B cell (primary cell): ENCODE measurements around the gene DQX1. TPM values are rescaled to one million over a fixed set of nuclear protein-coding genes. Genes with fewer than 3 reads are reported as not detected.
A peak's percentile ranks its signal among the peaks of the same experiment; 100 is the strongest.

Source experiments
- ATAC-seq: fragments of 200-7000 bp; cut with Tn5 transposase; one replicate; pipeline ENCODE4 v1.10.0; 2021; ENCODE audit warnings: low read depth, mild to moderate bottlenecking, moderate number of reproducible peaks, moderate library complexity
- CTCF ChIA-PET: fragments of 350-600 bp; sonication (Branson Sonifier 250); formaldehyde crosslinking; loops from one replicate; lab custom pipeline; 2021; ENCODE audit warnings: antibody characterized with exemption, inconsistent platforms; lab: Charles Lee
- POLR2A ChIA-PET: fragments of 350-600 bp; sonication (Branson Sonifier 250); formaldehyde crosslinking; loops from one replicate; lab custom pipeline; 2021; ENCODE audit warnings: antibody characterized with exemption; lab: Charles Lee
- DNase-seq: peaks from one replicate; pipeline ENCODE4 v3.0.0; 2013
- H2AFZ ChIP-seq: 2 replicates; pipeline ENCODE4 v1.6.1; 2012; ENCODE audit warnings: mild to moderate bottlenecking, low read depth, low read length; ENCODE audit not compliant: insufficient read depth, poor library complexity, severe bottlenecking
- H3K27ac ChIP-seq, 2 donors: 1 replicate in 1 of 2; 2 replicates in 1 of 2; pipeline ENCODE4 v1.5.1; 2012 to 2013; ENCODE audit warnings: low read length in 2 of 2, mild to moderate bottlenecking in 2 of 2, moderate library complexity in 1 of 2
- H3K27me3 ChIP-seq, 4 experiments: fragments of 200-600 bp in 1 of 4; sonication (generic) in 1 of 4; replicated peaks in 1 of 4; 1 replicate in 2 of 4; 2 replicates in 2 of 4; pipeline versions ENCODE4 v1.6.1 to v1.7.0; 2013 to 2016; ENCODE audit warnings: low read length in 3 of 4, mild to moderate bottlenecking in 2 of 4, mixed read lengths in 1 of 4, moderate library complexity in 1 of 4; ENCODE audit not compliant: insufficient read depth in 4 of 4, control insufficient read depth in 3 of 4; ENCODE audit errors: control extremely low read depth in 1 of 4
- H3K36me3 ChIP-seq, 2 experiments: replicated peaks in 1 of 2; 1 replicate in 1 of 2; 2 replicates in 1 of 2; pipeline versions ENCODE4 v1.6.1 to v1.7.1; 2013; ENCODE audit warnings: low read length in 1 of 2; ENCODE audit not compliant: insufficient read depth in 2 of 2, control insufficient read depth in 1 of 2; ENCODE audit errors: control extremely low read depth in 1 of 2, extremely low read depth in 1 of 2
- H3K4me1 ChIP-seq, 2 donors: fragments of 200-600 bp in 1 of 2; sonication (generic) in 1 of 2; 1 replicate in 1 of 2; 2 replicates in 1 of 2; pipeline versions ENCODE4 v1.5.1 to v1.6.1; 2013 to 2017; ENCODE audit warnings: low read length in 2 of 2; ENCODE audit not compliant: control insufficient read depth in 2 of 2, insufficient read depth in 2 of 2
- H3K4me2 ChIP-seq: replicated peaks from 2 replicates; pipeline ENCODE3; 2012; ENCODE audit warnings: mild to moderate bottlenecking, low read depth, low read length; ENCODE audit not compliant: poor library complexity, severe bottlenecking
- H3K4me3 ChIP-seq, 5 experiments: fragments of 200-600 bp in 1 of 5; sonication (generic) in 1 of 5; 1 replicate in 3 of 5; 2 replicates in 2 of 5; pipeline versions ENCODE4 v1.5.1 to v1.7.0; 2011 to 2016; ENCODE audit warnings: low read length in 4 of 5, mild to moderate bottlenecking in 4 of 5, low read depth in 2 of 5, control low read depth in 1 of 5, moderate library complexity in 1 of 5; ENCODE audit not compliant: insufficient read depth in 1 of 5; ENCODE audit errors: control extremely low read depth in 1 of 5, extremely low read depth in 1 of 5
- H3K79me2 ChIP-seq: fragments of 200-600 bp; sonication (generic); one replicate; pipeline ENCODE4 v1.6.0; 2016; ENCODE audit warnings: low read length; ENCODE audit not compliant: control insufficient read depth, insufficient read depth
- H3K9ac ChIP-seq: fragments of 200-600 bp; sonication (generic); 2 replicates; pipeline ENCODE4 v1.6.1; 2017; ENCODE audit warnings: mild to moderate bottlenecking, low read length, moderate library complexity
- H3K9me3 ChIP-seq, 3 donors: one replicate each; pipeline versions ENCODE4 v1.6.1 to v1.7.1; 2013; ENCODE audit warnings: low read length in 2 of 3; ENCODE audit not compliant: control insufficient read depth in 2 of 3, insufficient read depth in 1 of 3; ENCODE audit errors: control extremely low read depth in 1 of 3
- H4K20me1 ChIP-seq: 2 replicates; pipeline ENCODE4 v1.6.0; 2012; ENCODE audit warnings: mild to moderate bottlenecking, low read length; ENCODE audit not compliant: insufficient read depth, control insufficient read depth, poor library complexity, severe bottlenecking
- H3K27ac Mint-ChIP-seq: one replicate; pipeline ENCODE4 v1.8.0; 2021; ENCODE audit warnings: mixed read lengths
- H3K27me3 Mint-ChIP-seq: one replicate; pipeline ENCODE4 v1.8.0; 2021; ENCODE audit warnings: mixed read lengths
- H3K4me1 Mint-ChIP-seq: one replicate; pipeline ENCODE4 v1.8.0; 2021; ENCODE audit warnings: mixed read lengths
- H3K4me3 Mint-ChIP-seq: one replicate; pipeline ENCODE4 v1.8.0; 2021; ENCODE audit warnings: mixed read lengths
- H3K9me3 Mint-ChIP-seq: one replicate; pipeline ENCODE4 v1.8.0; 2022; ENCODE audit warnings: mixed read lengths; ENCODE audit not compliant: insufficient read depth
- CTCF ChIP-seq: fragments of 200-600 bp; IDR thresholded peaks from one replicate; pipeline ENCODE4 v1.8.0; 2022; ENCODE audit warnings: antibody characterized with exemption, mild to moderate bottlenecking
- EZH2 ChIP-seq: IDR thresholded peaks from 2 replicates; pipeline ENCODE4 v1.6.1; 2012; ENCODE audit warnings: borderline replicate concordance, low read depth, mild to moderate bottlenecking, moderate library complexity, low read length; ENCODE audit not compliant: insufficient read depth, poor library complexity, severe bottlenecking
- WGBS: methylation state at CpG from one replicate; pipeline ENCODE4 v1.1.5; 2013; ENCODE audit warnings: missing lambda C conversion rate; ENCODE audit not compliant: insufficient coverage; 5-methylcytosine and 5-hydroxymethylcytosine counted together
- intact Hi-C: fragments of 100-400 bp; cut with micrococcal nuclease; formaldehyde crosslinking; loops from one replicate; pipeline ENCODE4 v1.10.0; 2022
- polyA plus RNA-seq: library from polyadenylated mRNA; depleted of rRNA; stranded (reverse); fragments of >200 nt; gene quantifications from 2 replicates; pipeline ENCODE4 v1.2.3, GENCODE V29; 2012
- total RNA-seq, 2 donors: library from RNA; stranded (reverse); fragments of 120-200 nt in 1 of 2; gene quantifications; 1 replicate in 1 of 2; 2 replicates in 1 of 2; pipeline versions ENCODE4 v1.2.3 to v1.2.4, GENCODE V29; 2013 to 2022

The DQX1 gene
- total and polyA plus RNA-seq, 2 donors (not counting 1 experiment from before 2014, with no cell fraction given): 0.46 to 0.57 TPM

DNA sequence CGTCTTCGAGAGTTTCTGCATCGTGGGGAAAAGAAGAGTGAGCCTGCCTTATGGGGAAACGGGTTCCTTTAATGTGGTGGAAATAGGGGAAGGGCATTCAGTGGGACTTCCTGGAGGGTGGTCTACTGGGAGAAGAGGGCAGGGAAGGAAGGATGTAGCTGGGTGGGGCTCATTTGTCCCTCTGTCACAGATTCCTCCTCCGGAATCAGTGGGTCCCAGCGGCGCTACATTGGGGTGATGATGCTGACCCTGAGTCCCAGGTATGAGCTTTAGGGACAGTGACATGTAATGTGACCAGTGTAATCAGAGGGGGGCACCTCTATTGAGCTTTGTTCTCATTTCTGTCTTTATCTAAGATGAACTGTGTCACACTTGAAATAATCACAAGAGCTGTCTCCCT lies 5.6 kb upstream of the DQX1 start:
- Histone ChIP-seq H3K79me2 (peaks cover 31% of the 10 kb centered on the region), H3K4me3 (no peak overlapping the region), H3K9me3 (no peaks in the 10 kb centered on the region), H3K9ac (no peak overlapping the region), H3K27me3 (no peaks in the 10 kb centered on the region), H3K36me3 (peaks cover 0 to 36% of the 10 kb centered on the region in 2 experiments), H4K20me1 (peaks cover 9% of the 10 kb centered on the region), H2AFZ (no peak overlapping the region), H3K27ac (peak overlapping the region; percentile 84 to 90), H3K4me2 (peak overlapping the region; percentile 95), H3K4me1 (peaks cover 32 to 40% of the 10 kb centered on the region in 2 donors)
- ATAC-seq (no peak), DNase-seq (no peak)
- Mint-ChIP-seq H3K9me3 (no peaks in the 10 kb centered on the region), H3K27me3 (no peaks in the 10 kb centered on the region), H3K4me1 (peaks cover 37% of the 10 kb centered on the region), H3K4me3 (peak overlapping the region; percentile 97), H3K27ac (peak overlapping the region; percentile 96)
- intact Hi-C loops: loop anchor here (2.0 to 5.0 kb wide), 2 partner anchors 34 to 55 kb away; partner anchors contain the start of gene LBX2
- ChIA-PET CTCF (interaction anchor here (0.7 to 9.6 kb wide), 30 partner anchors 8 to 708 kb away, joined by 3 to 71 read pairs (median 4); partner anchors contain the start of genes CCDC142, INO80B, PCGF1 and STAMBP), POLR2A (interaction anchor here (0.6 to 1.9 kb wide), 6 partner anchors 13 to 1247 kb away, joined by 3 to 5 read pairs (median 4); partner anchors contain the start of genes CCDC142, FBXO41, LOXL3 and PCGF1)
- WGBS: 42% methylated on average over 4 of the region's 7 CpGs
- no peak for TF ChIP-seq EZH2
- no peak for TF ChIP-seq CTCF
